NK-92 (cell line): ENCODE results near the gene STXBP1.
"Not testable (repeated sequence)": the region's sequence is repeated elsewhere in the genome, so short reads cannot be mapped to it uniquely, and the experiment has no call there.

Experiments
- DNase-seq: peaks from one replicate; lab custom pipeline; 2025; ENCODE audit not compliant: unreplicated experiment; lab: John Stamatoyannopoulos, UW

STXBP1 gene

DNA sequence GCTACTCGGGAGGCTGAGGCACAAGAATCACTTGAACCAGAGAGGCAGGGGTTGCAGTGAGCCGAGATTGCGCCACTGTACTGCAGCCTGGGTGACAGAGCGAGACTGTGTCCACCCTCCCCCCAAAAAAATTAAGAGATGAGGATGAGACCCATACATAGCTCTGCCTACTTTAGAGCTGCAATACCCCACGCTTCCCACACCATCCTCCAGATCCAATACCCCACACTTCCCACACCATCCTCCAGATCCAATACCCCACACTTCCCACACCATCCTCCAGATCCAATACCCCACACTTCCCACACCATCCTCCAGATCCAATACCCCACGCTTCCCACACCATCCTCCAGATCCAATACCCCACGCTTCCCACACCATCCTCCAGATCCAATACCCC is 34.9 kb upstream of the STXBP1 start:
- not testable (repeated sequence) for DNase-seq

DNA sequence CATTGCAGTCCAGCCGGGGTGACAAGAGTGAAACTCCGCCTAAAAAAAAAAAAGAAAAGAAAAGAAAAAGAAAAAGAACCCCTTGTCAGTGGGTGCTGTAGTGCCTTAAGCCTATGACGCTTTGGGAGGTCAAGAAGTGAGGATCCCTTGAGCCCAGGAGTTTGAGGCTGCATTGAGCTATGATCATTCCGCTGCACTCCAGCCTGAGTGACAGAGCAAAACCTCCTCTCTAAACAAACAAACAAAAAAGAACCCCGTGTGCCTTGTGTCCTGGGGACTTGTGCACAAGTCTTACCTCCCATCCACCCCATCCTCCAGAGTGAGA is 33.5 kb upstream of the STXBP1 start:
- DNase-seq, result no peak

DNA sequence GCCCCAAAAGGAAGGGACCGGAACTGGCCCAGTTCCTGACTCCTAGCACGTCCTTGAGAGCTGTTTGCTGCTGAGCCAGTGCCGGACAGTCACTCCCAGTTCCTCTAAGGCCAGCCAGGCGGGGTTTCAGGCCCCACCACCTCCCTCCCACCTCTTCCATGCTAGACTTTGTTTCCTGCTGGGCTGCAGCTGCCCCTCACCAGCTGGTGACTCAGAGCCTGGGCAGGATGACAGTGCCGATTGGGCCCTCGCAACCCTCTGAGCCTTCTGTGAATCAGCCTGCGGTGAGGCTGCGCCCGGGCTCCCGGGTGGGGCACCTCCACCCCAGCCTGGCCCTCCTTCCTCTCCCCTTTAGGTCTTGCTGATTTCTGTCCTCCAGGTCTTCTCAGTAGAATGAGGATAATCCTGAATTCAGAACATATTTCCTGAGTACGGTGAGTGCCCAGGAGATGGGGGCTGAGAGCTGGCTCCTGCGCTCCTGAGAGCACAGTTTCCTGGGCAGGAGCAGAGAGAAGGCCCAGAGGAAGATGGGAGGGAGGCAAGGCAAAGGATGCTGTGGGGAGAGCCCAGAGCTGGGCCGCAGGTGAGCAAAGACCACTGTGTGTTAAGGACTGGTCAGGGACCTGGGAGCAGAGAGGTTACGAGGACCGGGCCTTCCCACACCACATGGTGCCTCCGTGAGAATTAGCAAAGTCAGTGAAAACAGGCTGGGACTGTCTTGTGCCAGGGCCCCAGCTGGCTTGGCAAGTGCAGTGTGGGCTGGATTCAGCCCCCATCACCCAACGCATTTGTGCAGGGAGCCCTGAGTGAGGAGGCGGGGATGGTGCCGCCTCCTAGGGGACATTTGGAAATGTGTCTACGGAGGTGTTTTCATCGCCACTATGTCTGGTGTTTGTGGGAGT is 32.9 kb upstream of the STXBP1 start:
- no peak for DNase-seq

- DNase-seq, result no peak
Measured at GRCh38 chr9:127580366-127580765, 31.7 kb upstream of the STXBP1 start.

DNA sequence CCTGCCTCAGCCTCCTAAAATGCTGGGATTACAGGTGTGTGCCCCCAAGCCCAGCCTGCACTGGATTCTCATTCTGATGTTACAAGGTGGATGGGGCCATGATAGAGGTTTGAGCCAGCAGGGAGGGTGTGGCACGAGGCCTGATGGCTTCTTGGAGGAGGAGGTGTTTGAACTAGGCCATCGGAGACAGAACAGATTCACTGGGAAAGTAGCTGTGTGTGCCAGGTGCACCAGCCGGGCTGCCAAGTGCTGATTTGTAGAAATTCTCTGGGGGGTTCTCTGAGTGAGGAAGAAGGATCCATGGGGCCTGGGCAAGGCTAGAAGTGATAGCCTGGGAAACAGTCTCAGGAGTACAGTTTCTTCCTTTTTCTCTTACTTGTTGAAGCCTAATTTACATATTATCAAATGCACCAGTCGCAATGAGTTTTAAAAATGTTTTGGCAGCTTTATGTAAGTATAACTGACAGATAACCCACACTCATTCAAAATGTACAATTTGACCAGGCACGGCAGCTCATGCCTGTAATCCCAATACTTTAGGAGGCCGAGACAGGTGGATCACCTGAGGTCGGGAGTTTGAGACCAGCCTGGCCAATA is 31.1 kb upstream of the STXBP1 start:
- no peak for DNase-seq

GRCh38 chr9:127584474-127584805 is 27.6 kb upstream of the STXBP1 start:
- DNase-seq, result not testable (repeated sequence)

- no peak for DNase-seq
Measured at GRCh38 chr9:127585161-127585819, 26.8 kb upstream of the STXBP1 start.

DNA sequence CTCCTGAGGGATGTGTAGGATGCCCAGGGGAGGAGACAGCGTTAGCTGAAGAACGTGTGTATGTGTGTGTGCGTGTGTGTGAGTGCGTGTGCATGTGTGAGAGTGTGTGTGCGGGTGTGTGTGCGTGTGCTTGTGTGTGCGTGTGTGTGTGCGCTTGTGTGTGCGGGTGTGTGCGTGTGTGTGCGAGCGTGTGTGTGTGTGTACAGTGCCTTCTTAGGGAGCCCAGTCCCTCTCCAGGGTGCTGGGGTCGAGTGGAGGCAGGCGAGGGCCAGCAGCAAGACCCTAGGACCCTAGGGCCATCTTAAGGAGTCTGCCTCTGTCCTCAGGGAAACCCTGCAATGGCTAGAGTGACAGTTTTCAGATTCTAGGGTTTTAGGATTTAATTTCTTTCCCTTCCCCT is 26.0 kb upstream of the STXBP1 start:
- DNase-seq, result no peak

GRCh38 chr9:127586537-127586936 is 25.5 kb upstream of the STXBP1 start:
- DNase-seq, result no peak

GRCh38 chr9:127587966-127588365 is 24.1 kb upstream of the STXBP1 start:
- no peak for DNase-seq

GRCh38 chr9:127588740-127589506 is 23.2 kb upstream of the STXBP1 start:
- no peak for DNase-seq

DNA sequence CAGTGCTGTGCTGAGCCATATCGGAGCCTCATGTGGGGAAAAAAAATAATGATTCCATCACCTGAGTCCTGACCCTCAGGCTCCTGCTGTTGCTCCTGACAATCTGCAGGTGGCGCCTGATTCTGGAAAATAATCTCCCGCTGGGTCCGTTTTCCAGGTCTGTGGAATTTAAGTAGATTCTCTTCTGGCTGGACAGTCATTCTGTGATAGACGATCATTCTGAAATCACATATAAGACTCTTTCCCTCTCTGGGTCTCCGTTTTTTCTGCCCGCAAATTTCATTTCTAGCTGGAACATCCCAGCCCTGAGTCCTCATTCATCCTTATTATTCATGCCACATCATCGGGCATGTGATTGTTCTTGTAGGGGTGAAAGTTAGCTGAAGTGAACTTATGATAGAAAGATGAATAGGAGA is 22.1 kb upstream of the STXBP1 start:
- no peak for DNase-seq

GRCh38 chr9:127595611-127596010 is 16.5 kb upstream of the STXBP1 start:
- no peak for DNase-seq

- no peak for DNase-seq
Measured at GRCh38 chr9:127598839-127599549, 13.1 kb upstream of the STXBP1 start.

DNA sequence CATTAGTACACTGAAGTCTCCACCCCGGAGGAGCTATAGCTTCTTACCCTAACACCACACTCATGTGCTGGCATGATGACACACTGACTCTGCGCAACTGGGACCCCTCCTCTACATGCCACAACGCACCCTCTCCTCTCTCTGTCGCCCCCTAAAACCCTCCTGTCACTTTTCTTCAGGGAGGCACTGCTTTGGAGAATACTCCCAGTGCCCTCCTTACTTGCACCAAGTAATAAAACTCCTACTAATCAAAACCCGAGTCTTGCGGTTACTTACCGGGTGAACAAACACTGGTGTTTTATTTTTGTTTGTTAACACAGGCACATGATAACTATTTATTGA is 12.6 kb upstream of the STXBP1 start:
- DNase-seq, result no peak

GRCh38 chr9:127603226-127603625 is 8.9 kb upstream of the STXBP1 start:
- no peak for DNase-seq

DNA sequence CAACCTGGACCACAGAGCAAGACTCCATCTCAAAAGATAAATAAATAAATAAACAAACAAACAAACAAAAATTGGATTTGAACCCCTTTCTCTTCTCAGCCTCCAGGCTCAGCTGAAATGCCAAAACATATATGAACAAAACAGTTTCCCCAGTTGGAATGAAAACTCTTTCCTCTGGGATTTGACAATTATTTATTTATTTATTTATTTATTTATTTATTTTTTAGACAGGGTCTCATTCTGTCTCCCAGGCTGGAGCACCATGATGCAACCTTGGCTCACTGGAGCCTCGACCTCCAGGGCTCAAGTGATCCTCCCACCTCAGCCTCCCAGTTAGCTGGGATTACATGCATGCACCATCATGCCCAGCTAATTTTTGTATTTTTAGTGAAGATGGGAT is 6.0 kb upstream of the STXBP1 start:
- no peak for DNase-seq

DNA sequence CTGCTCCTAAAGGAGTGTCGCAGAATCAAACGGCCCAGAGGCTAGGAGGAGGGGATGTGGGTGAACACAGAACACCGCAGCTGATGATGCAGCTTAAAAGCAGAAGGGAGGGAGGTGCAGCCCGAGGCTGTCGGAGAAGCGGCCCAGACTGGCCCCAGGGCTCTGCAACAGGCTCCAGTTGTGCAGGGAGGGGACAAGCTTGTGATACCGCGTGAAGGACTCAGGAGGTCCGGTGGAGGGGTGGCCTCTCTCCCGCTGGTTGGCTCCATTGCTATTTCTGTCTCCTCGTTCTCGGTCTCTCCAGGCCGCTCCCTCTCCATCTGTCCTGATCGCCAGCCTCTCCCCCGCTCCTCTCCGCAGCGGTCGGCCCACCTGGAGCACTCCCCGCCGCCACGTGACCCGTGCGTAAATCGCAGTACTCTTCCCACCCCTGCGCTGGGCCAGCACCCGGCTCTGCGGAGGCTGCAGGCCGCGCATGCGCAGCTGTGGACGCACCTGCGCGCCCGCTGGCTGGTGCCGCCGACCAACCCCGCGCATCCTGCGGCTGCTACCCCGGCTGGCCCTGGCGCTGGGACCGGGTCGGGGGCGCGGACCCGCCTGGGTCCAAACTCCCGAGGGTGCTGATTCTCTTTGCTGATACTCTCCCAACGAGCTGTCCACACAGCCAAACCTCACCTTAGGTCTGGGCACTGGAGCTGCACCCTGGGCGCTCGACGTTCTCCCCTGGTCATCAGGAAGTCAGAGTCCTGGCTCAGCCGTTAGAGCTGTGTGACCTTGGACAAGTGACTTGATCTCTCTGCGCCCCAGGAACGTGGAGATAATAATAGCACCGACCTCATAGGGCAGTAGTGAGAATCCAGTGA is 3.7 kb upstream of the STXBP1 start:
- no peak for DNase-seq

DNA sequence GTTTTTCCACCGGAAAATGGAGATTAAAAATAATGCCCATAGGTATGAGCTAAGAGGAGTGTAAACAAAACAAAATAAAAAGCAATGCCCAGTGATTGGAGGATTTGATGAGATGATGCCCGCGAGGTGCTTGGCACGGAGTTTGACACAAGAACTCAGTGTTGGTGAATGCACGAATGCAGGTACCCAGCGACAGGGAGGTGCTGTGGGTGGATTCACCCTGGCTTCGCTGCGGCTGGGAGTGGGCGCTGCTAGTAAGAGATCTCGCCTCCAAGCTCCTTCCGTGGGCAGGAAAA is 526 bp upstream of the STXBP1 start:
- DNase-seq, result no peak

DNA sequence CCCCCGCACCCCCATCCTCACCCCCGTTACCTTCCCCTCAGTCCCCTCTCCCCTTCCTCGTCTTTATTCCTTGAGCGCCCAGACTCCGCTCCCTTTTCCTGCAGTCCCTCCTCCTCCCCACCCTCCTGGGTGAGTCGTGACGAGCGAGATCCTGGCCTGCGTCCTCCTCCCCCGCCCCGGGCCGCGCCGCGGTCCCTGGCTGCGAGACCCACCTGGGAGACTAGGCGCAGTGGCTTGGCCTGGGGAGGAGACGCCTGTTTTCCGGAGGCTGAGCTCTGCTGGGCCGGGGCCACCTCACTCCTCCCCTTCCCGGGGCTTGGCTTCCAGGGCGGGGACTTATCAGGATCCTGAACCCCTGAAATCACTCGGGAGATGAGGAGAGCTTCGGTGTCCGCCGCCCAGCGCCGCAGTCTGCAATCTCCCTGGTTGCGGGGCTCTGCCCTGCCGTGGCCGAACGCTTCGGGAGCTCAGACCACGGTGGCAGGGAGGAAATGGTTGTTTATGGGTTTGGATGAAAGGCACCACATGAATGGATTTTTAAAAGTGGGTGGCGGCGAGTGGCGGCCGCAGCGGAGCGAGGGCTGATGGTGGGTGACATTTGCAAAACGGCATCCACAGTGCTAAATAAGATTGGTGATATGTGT is 984 bp downstream of the STXBP1 start:
- no peak for DNase-seq
